Suppressor macrophage (primary cell): ENCODE measurements around the gene APOBEC3C.
"Not testable (repeated sequence)": the region's sequence is repeated elsewhere in the genome, so short reads cannot be mapped to it uniquely, and the experiment has no call there.

Experiments used
- DNase-seq, 4 experiments: peaks; one replicate each; pipeline ENCODE4 v3.0.0-alpha.2; 2020 to 2022
- total RNA-seq, 17 experiments: gene quantifications; one replicate each; lab custom pipeline; 2026; ENCODE audit warnings: mixed read lengths in 6 of 17, inconsistent platforms in 3 of 17; lab: John Stamatoyannopoulos, UW

APOBEC3C gene
- 7.9 to 42.4 (median 25.5) reads per million in 17 experiments for total RNA-seq

DNA sequence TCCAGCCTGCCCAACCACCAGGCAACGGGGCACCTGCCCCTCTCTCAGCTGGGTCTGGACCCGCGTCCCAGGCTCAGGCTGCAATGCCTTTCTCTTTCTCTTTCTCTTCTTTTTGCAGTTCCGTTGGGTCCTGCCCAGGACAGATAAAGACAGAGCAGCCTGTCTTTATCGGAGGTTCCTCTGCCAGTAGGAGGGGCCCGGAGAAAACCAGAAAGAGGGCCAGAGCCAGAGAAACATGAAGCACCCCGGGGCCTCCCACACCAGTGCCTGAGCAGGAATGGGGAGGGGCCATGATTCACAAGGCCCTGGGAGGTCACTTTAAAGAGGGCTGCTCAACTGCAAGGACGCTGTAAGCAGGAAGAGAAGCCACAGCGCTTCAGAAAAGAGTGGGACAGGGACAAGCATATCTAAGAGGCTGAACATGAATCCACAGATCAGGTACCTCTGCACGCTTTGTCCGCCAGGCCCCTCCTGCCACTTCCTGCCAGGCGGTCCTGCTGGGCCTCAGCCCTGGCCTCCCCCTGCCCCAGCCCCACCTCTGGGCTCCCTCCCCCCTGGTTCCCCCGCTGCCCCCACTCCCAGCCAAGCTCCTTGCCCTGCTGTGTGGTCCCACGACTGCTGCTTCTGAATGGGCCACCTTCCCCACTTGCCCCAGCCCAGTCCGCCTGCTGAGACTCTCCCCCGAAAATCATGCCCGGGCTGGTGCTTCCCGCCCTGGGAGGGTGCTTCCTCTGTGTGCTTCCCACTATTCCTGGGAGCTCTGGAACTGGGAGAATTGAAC is at the start of gene APOBEC3C:
APOBEC3C (plus strand) TSS at position 316 of the 781 bp plus-strand sequence; CDS start at position 422, 106 bp downstream.
- DNase-seq, result peak; percentile 85 to 91 (median 90)

DNA sequence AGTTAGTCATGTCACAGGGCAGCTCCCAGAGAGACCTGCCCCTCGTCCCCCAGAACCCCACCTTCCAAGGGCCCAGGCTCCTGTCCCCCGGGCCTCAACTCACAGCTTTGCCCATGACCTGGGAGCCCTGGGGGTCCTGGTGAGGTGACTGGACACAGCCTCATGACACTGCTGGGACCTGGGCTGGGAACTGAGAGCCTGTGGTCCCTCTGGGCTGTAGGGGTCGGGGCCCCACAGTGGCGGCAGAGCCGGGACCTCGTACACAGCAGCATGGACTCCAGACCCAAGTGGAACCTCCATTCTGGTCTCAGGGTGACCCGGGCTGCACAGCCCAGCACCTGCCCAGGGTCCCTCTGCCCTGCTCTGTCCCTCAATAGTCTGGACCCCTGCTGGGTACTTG is 49.8 kb upstream of the APOBEC3C start:
- no peak for DNase-seq

DNA sequence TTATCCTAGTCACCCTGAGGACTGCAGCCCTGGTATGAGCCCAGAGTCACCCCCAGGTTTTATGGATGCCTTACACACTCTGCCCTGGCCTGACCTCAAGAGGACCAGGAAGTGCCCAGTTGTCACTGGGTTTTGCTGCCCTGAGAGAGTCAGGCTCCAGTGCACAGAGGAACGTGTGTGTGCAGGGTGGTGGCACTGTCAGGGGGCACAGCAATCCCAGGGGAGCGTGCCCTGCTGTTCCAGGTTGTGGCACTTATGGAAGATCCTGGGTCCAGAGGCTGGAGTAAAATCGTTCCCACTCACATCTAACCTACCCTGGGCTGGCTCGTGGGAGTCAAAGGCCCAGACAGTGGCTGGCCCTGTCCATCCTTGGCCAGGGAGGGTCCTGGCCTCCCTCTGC is 49.1 kb upstream of the APOBEC3C start:
- peak; percentile 42 to 64 (median 58) for DNase-seq

DNA sequence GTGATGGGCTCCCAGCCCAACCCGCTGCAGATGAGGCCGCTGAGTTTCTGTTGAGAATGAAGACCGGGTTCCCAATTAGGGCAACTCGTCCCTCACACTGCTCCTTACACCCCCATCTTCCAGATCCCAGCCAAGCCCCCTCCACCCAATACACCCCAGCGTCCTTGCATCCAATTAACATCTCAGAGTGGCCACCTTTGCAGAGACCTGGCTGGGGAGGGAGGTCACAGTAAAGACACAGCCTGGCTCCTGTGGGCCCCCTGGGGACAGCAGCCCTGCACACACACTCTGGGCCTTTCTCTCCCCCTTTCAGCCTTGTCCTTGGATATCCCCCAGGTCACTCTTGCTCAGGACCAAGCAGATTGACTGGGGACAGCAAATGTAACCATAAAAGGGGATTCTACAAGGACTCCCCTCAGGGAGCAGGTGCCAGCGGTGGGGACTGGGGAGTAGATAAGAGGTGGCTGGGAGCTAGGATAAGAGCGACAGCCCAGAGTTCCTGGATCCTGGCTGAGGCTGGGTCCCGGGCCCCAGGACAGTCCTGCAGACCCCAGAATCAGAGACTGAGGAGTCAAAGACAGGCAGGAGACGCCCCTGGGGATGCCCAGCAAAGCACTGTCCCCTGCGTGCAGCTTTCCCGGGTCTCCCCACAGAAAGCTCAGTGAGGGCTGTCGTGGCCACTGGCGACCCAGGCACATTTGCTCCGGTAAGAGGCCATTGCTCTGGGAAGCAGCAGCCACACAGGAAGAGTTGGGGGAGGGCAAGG is 48.3 kb upstream of the APOBEC3C start:
- no peak for DNase-seq

DNA sequence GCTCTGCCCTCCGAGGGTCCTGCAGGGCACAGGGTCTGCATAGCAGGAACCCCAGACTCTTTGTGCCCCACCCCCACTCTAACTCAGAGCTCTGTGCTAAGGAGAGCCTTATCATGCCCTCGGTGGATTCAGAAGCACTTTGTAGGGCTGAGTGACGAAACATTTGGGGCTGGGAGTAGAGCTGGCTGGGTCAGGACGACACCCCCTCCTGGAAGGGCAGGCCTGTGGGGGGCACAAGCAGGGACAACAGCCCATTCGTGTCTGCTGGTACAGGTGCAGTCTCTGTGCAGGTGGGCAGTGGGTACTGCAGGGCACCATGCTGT is 47.7 kb upstream of the APOBEC3C start:
- no peak for DNase-seq

DNA sequence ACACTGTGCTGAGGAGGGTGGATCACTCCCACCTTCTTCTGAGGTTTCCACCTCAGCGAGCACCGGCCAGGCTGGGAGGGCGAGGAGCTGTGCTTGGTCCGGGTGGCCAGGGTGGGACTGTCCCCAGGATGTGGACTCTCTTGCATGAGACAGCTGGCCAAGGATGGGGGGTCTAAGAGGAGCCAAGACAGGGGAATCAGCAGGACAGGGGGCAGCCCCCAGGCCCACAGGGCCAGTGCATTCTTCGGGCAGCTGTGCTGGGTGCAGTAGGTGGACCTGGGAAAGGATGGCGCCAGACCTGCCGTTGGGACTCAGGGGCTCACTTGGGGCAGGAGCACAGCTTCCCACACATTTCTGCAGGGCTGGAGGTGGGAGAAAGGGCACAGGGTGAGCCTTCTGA is 47.1 kb upstream of the APOBEC3C start:
- no peak for DNase-seq

DNA sequence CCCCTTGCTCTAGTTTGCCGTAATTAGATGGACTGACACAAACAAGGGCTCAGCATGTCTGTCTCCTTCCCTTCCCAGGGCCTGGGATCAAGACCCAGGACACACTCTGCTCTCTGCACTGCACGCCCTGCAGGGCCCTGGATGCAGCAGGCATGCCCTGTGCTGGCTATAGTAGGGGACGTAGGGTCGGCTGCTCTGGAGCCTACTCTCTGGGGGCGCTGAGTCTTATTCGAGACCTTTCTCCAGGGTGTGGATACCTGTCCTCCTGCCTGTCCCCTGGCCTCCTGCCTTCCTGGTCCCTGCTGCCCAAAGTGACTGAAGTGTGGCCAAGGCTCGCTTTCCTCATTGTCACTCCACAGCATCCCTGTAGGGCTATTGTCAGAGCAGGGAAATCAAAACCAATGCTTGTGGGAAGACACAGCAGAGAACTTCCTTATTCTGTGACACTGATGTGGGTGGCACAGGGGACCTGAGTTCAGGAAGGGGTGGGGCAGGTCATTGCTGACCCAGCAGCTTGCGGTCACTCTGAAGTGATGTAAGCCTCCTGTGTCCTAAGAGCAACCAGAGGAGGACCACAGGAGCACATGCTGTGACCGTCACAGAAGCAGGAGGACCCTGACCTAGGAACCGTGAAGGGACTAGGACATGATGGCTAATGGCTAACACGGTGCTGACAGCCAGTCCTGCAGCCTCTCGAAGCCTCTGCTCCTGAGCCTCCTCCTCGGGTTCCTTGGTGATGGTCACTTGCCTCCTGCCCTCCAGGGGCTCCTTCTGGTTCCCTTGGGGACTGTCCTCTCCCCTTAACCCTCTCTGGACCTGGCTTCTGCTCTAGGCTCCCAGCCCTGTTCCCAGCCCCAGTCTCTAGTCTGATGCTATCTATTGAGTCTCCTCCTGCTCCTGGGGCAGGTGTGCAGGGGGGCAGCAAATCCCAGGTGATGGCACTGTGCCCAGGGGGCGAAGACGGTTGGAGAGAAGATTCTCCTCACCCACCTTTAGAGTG is 46.3 kb upstream of the APOBEC3C start:
- peak; percentile 92 to 98 (median 96) for DNase-seq

DNA sequence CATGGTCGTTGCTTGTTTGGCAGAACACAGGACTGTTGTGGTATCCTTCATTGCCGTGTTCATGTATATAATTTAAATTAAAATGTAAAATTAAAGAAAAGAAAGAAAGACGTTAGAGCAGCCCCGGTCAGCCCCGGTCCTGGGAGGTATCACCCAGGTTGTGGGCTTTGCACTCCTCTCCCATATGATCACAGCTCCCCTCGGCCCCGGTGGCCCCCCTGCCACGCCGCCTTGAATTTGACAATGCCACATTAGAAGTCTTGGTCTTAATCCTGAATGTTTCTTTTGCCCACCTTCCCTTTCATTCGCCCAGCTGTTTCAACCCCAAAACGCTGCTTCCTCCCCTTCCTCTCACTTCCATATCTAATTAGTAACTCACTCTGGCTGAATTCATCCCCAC is 45.3 kb upstream of the APOBEC3C start:
- no peak for DNase-seq

DNA sequence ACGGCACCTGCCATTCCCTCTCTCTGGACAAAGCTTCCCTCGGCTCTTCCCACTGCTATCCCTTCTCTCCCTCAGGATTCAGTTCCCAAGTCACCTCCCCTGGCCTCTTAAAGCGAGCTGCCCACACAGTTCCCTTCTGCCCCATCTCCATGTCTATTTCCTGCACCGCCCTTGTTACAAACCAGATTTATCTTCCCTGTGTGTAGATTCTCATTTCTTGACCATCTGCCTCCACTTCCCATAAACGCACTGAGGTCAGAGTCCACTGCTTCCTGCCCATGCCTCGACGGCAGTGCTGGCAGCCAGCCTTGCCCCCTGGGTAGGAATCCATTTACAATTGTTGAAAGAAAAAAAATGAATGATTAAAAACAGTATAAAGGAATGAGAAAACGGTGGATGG is 43.5 kb upstream of the APOBEC3C start:
- peak; percentile 27 to 64 (median 52) for DNase-seq

DNA sequence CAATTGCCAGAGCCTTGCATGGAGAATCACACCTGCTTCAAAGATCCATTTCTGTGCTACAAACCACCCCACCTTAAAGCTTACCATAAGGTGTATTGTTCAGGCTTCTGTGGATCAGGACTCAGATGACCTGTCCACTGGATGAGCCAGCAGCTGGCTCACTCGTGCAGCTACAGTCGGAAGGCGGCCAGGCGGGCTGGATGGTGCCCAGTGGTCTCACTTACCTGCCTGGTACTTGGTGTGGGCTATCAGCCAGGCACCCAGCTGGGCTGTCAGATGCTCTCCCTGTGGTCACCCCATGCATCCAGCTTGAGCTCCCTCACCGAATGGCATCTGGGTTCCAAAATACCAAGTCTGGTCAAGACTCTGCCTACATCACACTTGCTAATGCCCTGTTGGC is 42.9 kb upstream of the APOBEC3C start:
- DNase-seq, result no peak

DNA sequence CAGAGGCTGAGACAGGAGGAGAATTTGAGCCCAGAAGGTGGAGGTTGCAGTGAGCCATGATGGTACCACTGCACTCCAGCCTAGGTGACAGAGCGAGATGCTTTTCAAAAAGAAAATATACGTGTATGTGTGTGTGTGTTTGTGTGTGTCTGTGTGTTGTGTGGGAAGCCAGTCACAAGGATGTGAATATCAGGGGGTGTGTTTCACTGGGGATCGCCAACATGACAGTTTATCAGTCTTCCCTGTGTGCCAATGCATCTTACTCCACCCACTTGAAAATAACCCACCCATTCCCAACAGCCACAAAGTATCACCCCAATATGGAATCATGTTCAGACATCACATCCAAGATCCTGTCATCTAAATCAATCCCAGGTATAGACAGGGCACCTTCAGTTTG is 42.3 kb upstream of the APOBEC3C start:
- DNase-seq, result no peak

DNA sequence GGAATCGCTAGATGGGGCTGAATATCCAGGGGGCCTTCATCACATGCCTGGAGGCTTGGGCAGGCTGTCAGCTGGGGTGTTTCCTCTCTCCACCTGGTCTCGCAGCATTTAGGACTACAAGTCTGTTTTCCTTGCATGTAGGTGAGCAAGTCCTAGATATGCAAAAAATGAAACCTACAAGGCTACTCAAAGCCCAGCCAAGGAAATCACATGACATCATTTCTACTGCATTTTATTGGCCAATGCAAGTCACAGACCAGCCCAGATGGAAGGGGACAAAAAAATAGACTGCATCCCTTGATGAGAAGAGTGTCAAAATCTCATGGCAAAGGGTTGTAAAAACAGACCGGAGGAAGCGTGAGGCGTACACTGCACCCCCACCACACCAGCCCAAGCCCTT is 41.5 kb upstream of the APOBEC3C start:
- no peak for DNase-seq

DNA sequence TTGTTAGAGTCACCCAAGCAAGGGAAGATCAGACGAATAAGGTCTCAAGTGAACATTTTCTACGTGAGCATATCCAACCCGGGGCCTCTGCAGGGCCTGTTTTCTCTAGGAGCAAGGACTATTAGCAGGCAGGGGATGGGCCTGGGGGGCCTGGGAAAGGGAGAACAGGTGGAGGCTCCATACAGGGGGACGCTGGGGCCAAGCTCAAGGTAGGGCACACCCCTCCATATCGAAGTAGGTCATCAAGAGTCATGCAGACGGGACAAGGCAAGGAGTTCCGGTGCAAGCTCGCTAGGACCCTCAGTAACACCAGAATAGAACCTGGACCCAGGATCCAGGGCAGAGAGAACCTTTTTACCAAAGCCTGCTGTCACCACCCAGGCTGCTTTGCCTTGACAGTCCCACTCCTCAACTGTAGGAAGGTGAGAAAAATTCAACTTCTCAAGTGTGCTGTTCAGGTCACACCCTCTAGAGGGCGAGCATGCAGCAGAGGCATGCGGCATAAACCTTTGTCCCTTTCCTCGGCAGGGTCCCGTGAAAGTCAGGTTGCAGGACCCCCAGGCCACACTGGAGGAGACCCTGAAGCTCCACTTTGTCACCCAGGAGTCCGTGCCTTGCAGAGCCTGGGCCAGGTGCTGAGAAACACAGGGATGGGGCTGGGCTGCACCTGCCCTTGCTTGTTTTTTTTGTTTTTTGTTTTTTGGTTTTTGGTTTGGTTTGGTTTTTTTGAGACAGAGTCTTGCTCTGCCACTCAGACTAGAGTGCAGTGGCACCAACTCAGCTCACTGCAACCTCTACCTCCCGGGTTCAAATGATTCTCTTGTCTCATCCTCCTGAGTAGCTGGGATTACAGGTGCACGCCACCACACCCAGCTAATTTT is 40.5 kb upstream of the APOBEC3C start:
- DNase-seq, result peak; percentile 50 to 74 (median 68)

DNA sequence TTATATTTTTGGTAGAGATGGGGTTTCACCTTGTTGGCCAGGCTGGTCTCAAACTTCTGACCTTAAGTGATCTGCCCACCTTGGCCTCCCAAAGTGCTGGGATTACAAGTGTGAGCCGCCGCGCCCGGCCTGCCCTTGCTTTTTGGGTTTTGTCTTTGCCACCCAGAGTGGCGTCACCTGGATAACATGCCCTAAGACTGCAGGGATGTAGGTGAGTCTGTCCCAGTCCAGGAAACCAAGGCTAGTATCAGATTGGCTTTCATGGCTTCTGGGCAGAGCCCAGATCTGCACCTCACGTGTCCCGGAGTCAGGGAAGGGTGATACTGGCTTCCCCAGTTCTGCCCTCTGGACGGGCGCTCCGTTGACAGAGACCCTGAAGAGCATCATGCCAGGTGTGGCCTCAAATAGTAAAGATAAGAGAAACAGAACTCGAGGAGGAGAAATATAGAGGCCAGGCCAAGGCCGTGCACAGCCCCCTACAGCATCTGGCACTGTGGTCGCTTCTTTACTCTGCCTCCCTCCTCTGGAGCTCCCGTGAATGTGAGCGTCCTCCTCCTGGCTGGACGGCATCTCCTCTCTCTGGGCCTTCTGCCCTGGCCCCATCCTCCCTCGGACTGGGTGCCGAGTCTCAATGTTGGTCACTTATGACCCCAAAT is 39.8 kb upstream of the APOBEC3C start:
- DNase-seq, result no peak

DNA sequence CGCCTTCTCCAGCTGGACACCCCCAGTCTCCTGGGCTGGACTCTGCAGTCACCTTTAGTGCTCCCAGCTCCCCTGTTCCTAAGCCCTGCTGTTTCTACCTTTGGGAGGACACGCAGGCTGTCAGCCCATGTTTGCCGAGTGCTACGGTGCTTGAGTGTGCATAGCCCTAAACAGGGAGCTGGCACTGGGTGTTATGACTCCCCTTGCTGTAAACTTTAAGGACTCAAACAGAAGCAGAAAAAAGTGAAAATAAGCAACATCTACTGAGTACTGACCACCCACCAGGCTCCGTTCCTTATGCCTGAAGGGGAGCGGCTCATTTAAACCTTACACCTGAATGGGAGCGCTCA is 39.3 kb upstream of the APOBEC3C start:
- DNase-seq, result no peak

DNA sequence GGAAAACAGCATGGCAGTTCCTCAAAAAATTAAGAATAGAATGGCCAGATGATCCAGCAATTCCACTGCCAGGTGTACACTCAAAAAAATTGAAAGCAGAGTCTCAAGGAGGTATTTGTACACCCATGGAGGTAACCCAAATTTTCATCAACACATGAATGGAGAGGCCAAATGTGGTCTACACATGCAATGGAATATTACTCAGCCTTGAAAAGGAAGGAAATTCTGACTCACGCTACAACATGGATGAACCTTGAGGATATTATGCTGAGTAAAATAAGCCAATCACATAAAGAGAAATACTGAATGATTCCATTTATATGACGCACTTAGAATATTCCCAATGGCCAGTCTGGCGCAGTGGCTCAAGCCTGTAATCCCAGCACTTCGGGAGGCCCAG is 36.8 kb upstream of the APOBEC3C start:
- DNase-seq, result peak in 1 of 4 experiments; percentile 19

DNA sequence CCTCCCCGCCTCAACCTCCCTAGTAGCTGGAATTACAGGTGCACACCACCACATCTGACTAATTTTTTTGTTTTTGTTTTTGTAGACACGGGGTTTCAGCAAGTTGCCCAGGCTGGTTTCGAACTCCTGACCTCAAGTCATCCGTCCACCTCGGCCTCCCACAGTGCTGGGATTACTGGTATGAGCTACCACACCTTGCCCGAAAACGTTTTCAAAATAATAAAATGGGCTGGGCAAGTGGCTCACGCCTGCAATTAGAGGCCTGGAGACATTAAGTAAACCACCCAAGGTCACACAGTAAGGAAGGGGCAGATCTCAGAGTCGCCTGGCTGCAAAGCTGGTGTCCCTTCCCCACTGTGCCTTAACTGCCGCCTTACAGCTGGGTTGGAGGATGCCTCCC is 33.5 kb upstream of the APOBEC3C start:
- not testable (repeated sequence) for DNase-seq

DNA sequence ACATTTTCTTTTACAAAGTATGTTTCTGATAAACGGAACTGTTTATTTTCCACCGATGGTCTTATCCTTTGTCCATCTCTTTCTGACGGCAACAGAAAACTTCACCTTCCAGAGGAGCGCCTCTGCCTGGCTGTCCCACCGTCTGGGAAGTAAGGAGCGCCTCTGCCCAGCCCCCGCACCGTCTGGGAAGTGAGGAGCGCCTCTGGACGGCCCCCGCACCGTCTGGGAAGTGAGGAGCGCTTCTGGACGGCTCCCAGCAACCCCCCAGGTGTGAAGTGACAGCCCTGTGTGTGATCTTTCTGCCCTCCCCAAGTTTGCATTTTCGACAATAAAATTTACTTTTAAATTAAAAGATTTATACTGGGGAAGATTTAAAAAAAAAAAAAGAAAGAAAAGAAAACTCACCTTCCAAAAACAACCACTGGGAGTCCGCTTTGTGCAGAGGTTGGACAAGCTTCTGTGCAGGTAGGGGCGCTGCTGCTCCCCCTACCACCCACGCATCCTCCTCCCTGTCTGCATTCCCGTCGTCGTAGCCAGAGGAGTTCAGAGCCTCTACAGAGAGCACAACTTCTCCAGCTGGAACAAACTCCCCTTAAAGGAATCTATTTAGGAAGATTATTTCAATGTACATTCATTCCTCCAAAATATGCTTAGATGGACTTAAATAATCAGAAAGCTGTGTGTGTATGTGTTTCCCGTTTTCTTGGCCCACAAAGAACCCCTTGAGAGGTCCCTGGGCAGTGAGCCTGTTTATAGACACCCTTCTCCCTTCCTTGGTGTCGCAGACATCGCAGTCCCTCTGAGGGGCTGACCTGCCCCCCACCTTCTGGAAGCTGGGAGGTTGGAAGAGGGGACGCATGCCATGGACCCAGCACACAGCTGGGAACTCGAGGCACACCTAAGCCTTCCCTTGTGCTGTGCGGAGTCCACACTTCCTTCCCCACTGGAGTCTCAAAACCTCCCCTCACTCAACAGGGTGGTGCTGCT is 32.8 kb upstream of the APOBEC3C start:
- peak in 2 of 4 experiments; percentile 38 to 41 for DNase-seq

DNA sequence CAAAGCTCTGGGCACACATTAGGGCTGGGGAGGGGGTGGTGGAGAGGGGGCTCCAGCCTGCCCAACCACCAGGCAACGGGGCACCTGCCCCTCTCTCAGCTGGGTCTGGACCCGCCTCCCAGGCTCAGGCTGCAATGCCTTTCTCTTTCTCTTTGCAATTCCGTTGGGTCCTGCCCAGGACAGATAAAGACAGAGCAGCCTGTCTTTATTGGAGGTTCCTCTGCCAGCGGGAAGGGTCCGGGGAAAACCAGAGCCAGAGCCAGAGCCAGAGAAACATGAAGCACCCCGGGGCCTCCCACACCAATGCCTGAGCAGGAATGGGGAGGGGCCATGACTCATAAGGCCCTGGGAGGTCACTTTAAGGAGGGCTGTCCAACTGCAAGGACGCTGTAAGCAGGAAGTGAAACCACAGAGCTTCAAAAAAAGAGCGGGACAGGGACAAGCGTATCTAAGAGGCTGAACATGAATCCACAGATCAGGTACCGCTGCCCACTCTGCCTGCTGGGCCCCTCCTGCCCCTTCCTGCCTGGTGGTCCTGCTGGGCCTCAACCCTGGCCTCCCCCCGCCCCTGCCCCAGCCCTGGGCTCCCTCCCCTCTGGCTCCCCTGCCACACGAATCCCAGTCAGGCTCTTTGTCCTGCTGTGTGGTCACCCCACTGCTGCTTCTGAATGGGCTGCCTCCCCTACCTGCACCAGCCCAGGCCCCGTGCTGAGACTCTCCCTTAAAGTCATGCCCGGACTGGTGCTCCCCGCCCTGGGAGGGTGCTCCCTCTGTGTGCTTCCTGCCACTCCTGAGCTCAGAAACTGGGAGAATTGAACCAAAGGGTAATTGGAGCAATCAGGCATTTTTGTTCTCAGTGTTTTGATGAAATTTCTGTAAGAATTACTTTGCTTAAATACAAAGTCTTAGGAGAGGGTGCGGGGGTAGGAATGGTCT is 31.8 kb upstream of the APOBEC3C start, which contains the start of gene APOBEC3B:
APOBEC3B (plus strand) TSS at position 356 of the 936 bp plus-strand sequence; CDS start at position 463, 107 bp downstream.
- peak; percentile 94 to 98 (median 96) for DNase-seq
